ENCODE results near the gene CCDC192. TPM values are rescaled to one million over a fixed set of nuclear protein-coding genes. Genes with fewer than 3 reads are reported as not detected.

CCDC192 gene
- total RNA-seq, 1 donor from 2014 or later: not detected

DNA sequence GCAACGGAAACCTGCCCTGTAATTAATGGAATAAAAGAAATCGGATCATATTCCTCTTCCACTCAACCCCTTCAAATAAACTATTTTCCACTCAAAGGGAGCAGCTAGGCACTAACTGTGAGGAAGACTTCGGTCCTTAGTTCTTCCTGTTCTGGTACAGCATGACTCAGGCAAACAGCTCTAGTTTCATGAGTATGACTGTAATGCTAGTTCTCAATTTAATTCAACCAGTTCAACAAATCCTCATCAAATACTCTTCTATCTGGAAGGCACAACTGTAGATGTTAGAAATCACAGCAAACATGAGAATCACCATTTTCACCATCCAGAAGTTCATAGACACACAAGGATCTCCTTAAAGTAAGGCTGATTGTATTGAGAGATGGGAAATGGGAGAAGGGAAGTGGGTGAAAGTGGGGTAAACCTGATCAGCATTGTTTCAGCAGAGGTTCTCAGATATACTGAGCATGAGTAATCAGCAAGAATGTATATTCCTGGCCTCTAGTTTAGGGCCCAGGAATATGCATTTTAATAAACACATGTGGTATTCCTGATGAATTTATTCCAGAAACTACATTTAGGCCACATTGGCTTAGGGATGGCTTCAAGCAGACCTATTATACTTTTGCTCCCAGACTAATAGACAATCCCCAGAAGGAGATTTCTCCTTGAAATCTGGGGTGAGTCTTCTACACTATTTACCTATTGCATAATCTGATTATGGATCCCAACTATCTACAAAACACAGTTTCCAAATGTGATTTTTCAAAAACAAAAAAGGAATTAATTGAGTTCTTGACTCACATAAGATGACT lies 239.3 kb downstream of the CCDC192 start:
- Histone ChIP-seq H3K4me1 (no peaks in the 10 kb centered on the region), H3K9me3 (no peaks in the 10 kb centered on the region), H3K36me3 (no peaks in the 10 kb centered on the region), H3K4me3 (no peak overlapping the region), H3K27ac (no peak overlapping the region), H3K27me3 (no peaks in the 10 kb centered on the region)
- TF ChIP-seq CTCF (IDR thresholded peaks at IDR 0.05): no peak
- intact Hi-C loops (cut with DNase I): no loop called here
- no peak for DNase-seq (ENCODE audit: low spot score in 2 of 2)

- no peaks in the 10 kb centered on the region for H3K36me3 ChIP-seq
- no peaks in the 10 kb centered on the region for H3K9me3 ChIP-seq
- H3K27me3 ChIP-seq: no peaks in the 10 kb centered on the region
- no peak overlapping the region for H3K4me3 ChIP-seq
- no peak overlapping the region for H3K27ac ChIP-seq
- DNase-seq (ENCODE audit: low spot score in 2 of 2): no peak
- TF ChIP-seq CTCF (IDR thresholded peaks at IDR 0.05): no peak
- intact Hi-C loops (cut with DNase I): no loop called here
- H3K4me1 ChIP-seq: no peaks in the 10 kb centered on the region
These were observed 239.8 kb downstream of the CCDC192 start for GRCh38 chr5:127943061-127943371.

DNA sequence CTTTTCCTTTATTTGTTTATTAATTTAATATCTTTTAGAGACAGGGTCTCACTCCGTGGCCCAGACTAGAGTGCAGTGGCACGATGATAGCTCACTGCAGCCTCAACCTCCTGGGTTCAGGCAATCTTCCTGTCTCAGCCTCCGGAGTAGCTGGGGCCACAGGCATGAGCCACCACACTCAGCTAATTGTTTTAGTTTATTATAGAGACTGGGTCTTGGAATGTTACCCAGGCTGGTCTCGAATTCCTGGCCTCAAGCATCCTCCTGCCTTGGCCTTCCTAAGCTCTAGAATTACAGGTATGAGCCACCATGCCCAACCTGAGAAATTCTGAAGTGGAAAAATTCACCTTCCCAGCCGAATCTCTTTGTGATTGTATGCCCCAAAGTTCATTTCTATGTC lies 240.9 kb downstream of the CCDC192 start:
- Histone ChIP-seq H3K4me3 (no peak overlapping the region), H3K36me3 (no peaks in the 10 kb centered on the region), H3K9me3 (no peaks in the 10 kb centered on the region), H3K27me3 (no peaks in the 10 kb centered on the region), H3K27ac (no peak overlapping the region), H3K4me1 (no peaks in the 10 kb centered on the region)
- intact Hi-C loops (cut with DNase I): no loop called here
- DNase-seq (ENCODE audit: low spot score in 2 of 2): no peak
- TF ChIP-seq CTCF (IDR thresholded peaks at IDR 0.05): no peak

GRCh38 chr5:127947941-127948340 lies 244.8 kb downstream of the CCDC192 start:
- Histone ChIP-seq H3K36me3 (no peaks in the 10 kb centered on the region), H3K27me3 (no peaks in the 10 kb centered on the region), H3K9me3 (no peaks in the 10 kb centered on the region), H3K27ac (no peak overlapping the region), H3K4me1 (no peaks in the 10 kb centered on the region), H3K4me3 (no peak overlapping the region)
- no peak for DNase-seq (ENCODE audit: low spot score in 2 of 2)
- no peak for TF ChIP-seq CTCF (IDR thresholded peaks at IDR 0.05)
- intact Hi-C loops (cut with DNase I): no loop called here

DNA sequence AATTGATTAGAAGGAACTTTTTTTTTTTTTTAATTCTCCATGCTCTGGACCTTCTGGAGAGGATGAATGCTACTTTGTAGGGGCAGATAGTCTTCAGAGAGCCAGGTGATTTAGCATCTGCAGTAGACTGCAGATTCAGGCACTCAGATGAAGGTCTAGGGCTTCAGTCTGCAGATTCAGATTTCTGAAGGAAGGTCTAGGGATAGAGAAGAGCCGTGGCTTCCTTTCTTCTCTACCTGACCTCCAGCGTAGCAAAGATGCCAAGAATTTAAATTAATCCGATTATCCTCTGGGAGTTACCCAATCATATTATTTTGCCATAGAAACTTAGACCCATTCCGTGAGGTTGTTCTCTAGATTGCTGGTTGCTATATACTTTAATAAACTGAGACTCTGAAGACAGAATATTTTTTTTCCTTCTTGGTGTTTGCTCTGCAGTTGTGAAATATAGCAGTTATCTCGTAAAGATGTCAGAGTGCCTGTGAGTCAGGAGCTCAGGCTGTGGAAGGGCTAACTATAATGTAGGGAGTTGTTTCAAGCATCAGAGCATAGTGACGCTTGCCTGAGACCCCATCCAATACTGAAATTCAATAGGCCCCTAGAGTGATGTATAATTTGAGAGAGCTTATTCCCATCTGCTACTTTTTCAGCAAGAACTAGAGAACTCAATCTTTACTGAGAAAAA lies 247.7 kb downstream of the CCDC192 start:
- Histone ChIP-seq H3K4me1 (no peaks in the 10 kb centered on the region), H3K27me3 (no peaks in the 10 kb centered on the region), H3K9me3 (peaks cover 0 to 5% of the 10 kb centered on the region in 2 donors), H3K4me3 (no peak overlapping the region), H3K27ac (no peak overlapping the region), H3K36me3 (peaks cover 0 to 1% of the 10 kb centered on the region in 2 donors)
- intact Hi-C loops (cut with DNase I): no loop called here
- no peak for DNase-seq (ENCODE audit: low spot score in 2 of 2)
- no peak for TF ChIP-seq CTCF (IDR thresholded peaks at IDR 0.05)

All from ascending aorta (tissue), 2 donors.